RWPE2 (cell line): ENCODE data around the gene ATP6V1G3.
A peak's percentile ranks its signal among the peaks of the same experiment; 100 is the strongest.

ENCODE experiments used
- ATAC-seq: fragments of 200-7000 bp; cut with Tn5 transposase; 3 replicates; pipeline ENCODE4 v1.9.1; 2021; ENCODE audit warnings: low read depth
- DNase-seq: peaks from one replicate; pipeline ENCODE4 v3.0.0-alpha.2; 2020; ENCODE audit warnings: low spot score
- H3K27ac ChIP-seq: fragments of 450-650 bp; 2 replicates; pipeline ENCODE4 v1.5.1; 2017; ENCODE audit warnings: mild to moderate bottlenecking; ENCODE audit not compliant: poor library complexity, severe bottlenecking
- H3K27me3 ChIP-seq: fragments of 250-450 bp; sonication (Bioruptor Pico); 2 replicates; pipeline ENCODE4 v1.5.1; 2021; ENCODE audit warnings: mild to moderate bottlenecking, moderate library complexity; ENCODE audit not compliant: insufficient read depth, poor library complexity, severe bottlenecking
- H3K36me3 ChIP-seq: fragments of 250-450 bp; sonication (Bioruptor Pico); 2 replicates; pipeline ENCODE4 v1.5.1; 2020; ENCODE audit warnings: low read depth, mild to moderate bottlenecking, moderate library complexity
- H3K4me1 ChIP-seq: fragments of 250-450 bp; sonication (Bioruptor Pico); 2 replicates; pipeline ENCODE4 v1.5.1; 2021; ENCODE audit warnings: mild to moderate bottlenecking, moderate library complexity; ENCODE audit not compliant: insufficient read depth, poor library complexity, severe bottlenecking
- H3K4me3 ChIP-seq: fragments of 250-450 bp; sonication (Bioruptor Pico); 2 replicates; pipeline ENCODE4 v1.5.1; 2021; ENCODE audit warnings: mild to moderate bottlenecking, moderate library complexity; ENCODE audit not compliant: severe bottlenecking
- H3K9me3 ChIP-seq: fragments of 250-450 bp; sonication (Bioruptor Pico); 2 replicates; pipeline ENCODE4 v1.5.1; 2021; ENCODE audit warnings: mild to moderate bottlenecking, moderate library complexity; ENCODE audit not compliant: severe bottlenecking
- TF ChIP-seq, protein P1 (sequence below): fragments of 450-650 bp; IDR thresholded peaks from one replicate; pipeline ENCODE4 v1.5.1; 2017; ENCODE audit warnings: mild to moderate bottlenecking, moderate library complexity; ENCODE audit not compliant: poor library complexity, severe bottlenecking

ATP6V1G3 gene

GRCh38 chr1:198563583-198563982 lies 23.1 kb upstream of the ATP6V1G3 start:
- peaks cover 2% of the 10 kb centered on the region for H3K9me3 ChIP-seq
- no peaks in the 10 kb centered on the region for H3K27me3 ChIP-seq
- TF ChIP-seq, protein P1, sequence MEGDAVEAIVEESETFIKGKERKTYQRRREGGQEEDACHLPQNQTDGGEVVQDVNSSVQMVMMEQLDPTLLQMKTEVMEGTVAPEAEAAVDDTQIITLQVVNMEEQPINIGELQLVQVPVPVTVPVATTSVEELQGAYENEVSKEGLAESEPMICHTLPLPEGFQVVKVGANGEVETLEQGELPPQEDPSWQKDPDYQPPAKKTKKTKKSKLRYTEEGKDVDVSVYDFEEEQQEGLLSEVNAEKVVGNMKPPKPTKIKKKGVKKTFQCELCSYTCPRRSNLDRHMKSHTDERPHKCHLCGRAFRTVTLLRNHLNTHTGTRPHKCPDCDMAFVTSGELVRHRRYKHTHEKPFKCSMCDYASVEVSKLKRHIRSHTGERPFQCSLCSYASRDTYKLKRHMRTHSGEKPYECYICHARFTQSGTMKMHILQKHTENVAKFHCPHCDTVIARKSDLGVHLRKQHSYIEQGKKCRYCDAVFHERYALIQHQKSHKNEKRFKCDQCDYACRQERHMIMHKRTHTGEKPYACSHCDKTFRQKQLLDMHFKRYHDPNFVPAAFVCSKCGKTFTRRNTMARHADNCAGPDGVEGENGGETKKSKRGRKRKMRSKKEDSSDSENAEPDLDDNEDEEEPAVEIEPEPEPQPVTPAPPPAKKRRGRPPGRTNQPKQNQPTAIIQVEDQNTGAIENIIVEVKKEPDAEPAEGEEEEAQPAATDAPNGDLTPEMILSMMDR: no peak
- no peak overlapping the region for H3K27ac ChIP-seq
- H3K4me3 ChIP-seq: no peak overlapping the region
- no peak for DNase-seq
- H3K4me1 ChIP-seq: peaks cover 3% of the 10 kb centered on the region
- no peaks in the 10 kb centered on the region for H3K36me3 ChIP-seq
- ATAC-seq: peak; percentile 81

DNA sequence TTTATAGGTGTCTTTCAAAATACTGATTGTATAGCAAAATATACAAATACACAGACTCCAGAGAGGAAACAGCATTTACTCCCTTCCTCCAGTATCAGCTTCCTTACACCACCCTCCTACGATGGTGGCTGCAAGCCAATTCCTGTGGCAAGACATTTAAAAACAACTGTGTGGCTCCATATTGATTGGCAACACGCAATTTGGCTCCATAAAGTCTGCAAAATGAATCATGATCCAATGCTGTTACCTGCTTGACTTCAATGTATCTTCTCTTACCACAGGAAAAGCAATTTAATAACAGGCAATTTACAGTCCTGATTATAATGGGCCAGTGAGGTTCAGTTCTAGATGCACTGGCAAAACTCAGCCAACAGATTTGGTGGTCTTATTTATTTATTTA lies 19.7 kb upstream of the ATP6V1G3 start:
- ATAC-seq: no peak
- peaks cover 3% of the 10 kb centered on the region for H3K4me1 ChIP-seq
- no peak overlapping the region for H3K4me3 ChIP-seq
- H3K36me3 ChIP-seq: no peaks in the 10 kb centered on the region
- H3K9me3 ChIP-seq: peaks cover 2% of the 10 kb centered on the region
- no peaks in the 10 kb centered on the region for H3K27me3 ChIP-seq
- no peak overlapping the region for H3K27ac ChIP-seq
- no peak for DNase-seq
- TF ChIP-seq, protein P1: no peak

DNA sequence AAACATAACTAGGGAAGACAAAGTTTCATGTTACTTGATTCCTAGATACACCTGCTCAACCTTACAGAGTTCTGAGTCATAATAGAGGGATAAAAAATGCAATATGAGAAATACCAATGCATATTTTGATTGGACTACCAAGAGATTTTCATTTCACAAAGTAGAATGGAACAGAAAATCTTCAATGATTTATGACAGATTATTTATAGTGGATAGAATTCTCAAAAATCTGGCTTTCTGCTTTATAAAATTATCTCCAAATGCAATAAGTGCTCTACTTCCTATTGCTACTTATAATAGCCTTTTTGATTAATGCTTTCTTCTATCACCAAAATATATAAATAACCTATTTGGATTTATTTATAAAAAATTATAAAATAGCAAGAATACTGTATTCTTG lies 18.9 kb upstream of the ATP6V1G3 start:
- Histone ChIP-seq H3K4me1 (peaks cover 3% of the 10 kb centered on the region), H3K4me3 (no peak overlapping the region), H3K36me3 (no peaks in the 10 kb centered on the region), H3K9me3 (peaks cover 2% of the 10 kb centered on the region), H3K27ac (no peak overlapping the region), H3K27me3 (no peaks in the 10 kb centered on the region)
- DNase-seq: no peak
- TF ChIP-seq, protein P1: no peak
- ATAC-seq: no peak

- ATAC-seq (no peak), DNase-seq (no peak)
- H3K9me3 ChIP-seq: peaks cover 2% of the 10 kb centered on the region
- TF ChIP-seq, protein P1: no peak
- H3K4me3 ChIP-seq: no peak overlapping the region
- H3K27ac ChIP-seq: no peak overlapping the region
- no peaks in the 10 kb centered on the region for H3K36me3 ChIP-seq
- H3K4me1 ChIP-seq: peaks cover 2% of the 10 kb centered on the region
- H3K27me3 ChIP-seq: no peaks in the 10 kb centered on the region
These were observed 17.9 kb upstream of the ATP6V1G3 start for GRCh38 chr1:198558402-198558801.

GRCh38 chr1:198556971-198557370 lies 16.5 kb upstream of the ATP6V1G3 start:
- H3K36me3 ChIP-seq: no peaks in the 10 kb centered on the region
- no peaks in the 10 kb centered on the region for H3K4me1 ChIP-seq
- peaks cover 2% of the 10 kb centered on the region for H3K9me3 ChIP-seq
- DNase-seq (no peak), ATAC-seq (no peak)
- H3K4me3 ChIP-seq: no peak overlapping the region
- H3K27ac ChIP-seq: no peak overlapping the region
- H3K27me3 ChIP-seq: no peaks in the 10 kb centered on the region
- TF ChIP-seq, protein P1: no peak
